HG03045 (cell line): Measurements from ENCODE around the gene LLCFC1.

Source experiments
- ATAC-seq: cut with Tn5 transposase; IDR thresholded peaks from one replicate; pipeline ENCODE4 v1.9.1; 2021; ENCODE audit warnings: mild to moderate bottlenecking, moderate library complexity; ENCODE audit not compliant: unreplicated experiment

Gene LLCFC1

DNA sequence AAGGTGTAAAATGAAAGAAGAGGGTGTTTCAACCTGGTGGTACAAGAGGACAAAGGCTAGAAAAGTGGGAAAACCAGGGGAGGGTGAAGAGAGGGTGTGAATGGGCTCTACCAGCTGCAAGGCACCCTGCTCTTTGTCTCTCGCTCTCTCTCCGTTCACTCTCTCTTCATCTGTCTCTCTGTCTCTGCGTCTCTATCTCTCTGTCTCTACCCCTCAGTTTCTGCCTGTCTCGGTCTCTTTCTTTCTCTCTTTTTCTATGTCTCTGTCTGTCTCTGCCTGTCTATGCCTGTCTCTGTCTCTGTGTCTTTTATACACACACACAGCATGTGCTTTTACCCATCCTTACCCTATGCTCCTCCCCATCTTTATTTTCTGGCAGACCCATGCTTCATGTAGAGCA, 673 bp upstream of the LLCFC1 start:
- no peak for ATAC-seq

DNA sequence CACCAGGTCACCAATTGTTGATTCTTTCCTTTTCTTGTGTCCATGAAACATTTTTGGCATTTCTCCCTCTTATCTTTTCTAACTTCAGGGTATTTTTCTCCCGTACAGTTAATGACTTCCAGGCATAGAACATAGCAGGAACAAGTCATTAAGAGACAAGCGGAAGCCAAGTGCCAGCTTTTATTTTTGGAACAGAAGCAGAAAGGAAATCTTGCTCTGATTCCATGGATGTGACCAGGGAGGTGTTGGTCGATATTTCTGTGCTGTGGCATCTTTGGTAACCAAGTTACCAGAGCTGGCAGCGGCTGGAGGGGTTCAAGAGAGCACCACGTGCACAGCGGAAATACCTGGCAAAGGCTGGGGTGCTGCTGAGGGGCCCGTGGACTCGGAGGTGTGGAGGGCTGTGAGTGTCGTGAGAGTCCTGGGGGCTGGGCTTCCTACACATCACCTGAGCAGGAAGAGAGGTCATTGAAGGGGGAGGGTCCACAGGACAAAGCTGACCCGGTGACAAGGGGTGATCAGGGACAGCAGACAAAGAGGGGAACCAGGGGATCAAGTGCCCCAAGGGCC, 1.8 kb downstream of the LLCFC1 start:
- ATAC-seq, result no peak

DNA sequence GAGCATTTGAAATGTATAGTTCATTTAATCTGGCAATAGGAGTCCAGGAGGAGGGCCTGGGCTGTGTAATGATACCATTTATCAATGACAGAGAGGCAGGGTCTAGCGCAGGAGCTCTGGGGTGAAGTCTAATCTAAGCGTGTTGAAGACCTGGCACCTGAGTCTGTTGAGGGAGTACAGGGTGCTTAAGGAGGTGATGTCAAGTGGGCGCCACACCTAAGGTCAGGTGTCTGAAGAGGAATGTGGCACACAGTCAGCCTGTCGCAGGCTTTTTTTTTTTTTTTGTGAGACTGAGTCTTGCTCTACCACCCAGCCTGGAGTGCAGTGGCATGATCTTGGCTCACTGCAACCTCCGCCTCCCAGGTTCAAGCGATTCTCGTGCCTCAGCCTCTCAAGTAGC, 2.3 kb downstream of the LLCFC1 start:
- no peak for ATAC-seq

DNA sequence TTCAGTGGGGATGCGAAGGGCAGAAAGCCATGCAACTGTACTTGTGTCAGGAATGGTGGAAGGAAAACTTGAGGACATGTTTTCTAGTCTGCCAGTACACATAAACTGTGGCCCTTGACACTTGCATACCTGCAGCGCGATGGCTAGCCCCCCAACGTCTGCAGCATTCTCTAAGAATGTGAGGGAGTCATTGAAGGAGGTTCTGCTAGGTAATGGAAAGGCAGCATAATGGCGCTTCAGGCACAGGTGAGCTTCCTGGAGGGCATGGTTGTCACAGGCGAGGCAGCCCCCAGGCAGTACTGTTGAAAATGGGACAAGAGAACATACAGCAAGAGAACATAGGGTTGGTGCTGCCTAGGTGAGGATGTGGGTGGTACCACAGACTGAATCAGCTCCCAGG, 3.5 kb downstream of the LLCFC1 start:
- ATAC-seq, result no peak

DNA sequence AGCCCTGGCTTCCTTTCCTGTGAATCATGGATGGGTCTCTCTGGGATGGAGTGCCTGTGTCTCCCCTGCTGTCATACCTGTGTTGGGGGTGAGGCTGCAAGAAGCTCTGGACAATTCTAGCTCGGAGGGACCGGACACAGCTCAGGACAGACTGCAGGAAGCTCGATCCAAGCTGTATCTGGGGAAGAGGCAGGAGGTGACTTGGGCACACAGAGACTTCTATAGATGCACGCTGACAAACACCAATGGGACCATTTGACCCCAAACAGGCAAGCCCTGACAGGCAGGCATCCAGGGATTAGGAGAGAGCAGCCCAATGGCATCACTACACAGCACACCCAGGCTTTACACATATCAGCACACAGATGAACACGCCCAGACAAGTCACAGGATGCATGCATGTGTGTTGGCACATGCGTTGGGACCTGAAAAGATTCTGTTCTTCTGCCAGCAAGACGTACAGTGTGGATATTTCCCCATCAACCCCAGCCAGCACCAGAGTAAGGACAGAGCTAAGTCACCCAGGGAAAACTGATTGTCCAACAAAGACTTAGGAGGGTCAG, 4.5 kb downstream of the LLCFC1 start:
- ATAC-seq, result no peak

DNA sequence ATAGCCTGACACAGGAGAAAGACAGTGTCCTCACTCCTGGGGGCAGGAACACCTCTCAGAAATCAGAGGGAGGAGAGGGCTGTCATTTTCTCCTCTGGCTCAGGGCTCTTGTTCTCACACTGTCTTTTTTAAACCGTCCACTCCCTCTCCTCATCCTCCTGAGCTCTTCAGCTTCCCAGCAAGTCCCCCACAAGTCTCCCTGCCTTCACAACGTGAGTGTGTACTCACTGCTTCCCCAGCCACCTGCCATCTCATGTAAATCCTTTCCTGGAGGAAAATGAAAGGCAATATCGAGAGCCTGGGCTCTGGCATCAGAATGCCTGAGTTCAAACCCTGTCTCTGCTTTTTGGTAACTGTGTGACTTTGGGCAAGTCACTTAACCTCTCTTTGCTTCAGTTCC, 5.7 kb downstream of the LLCFC1 start:
- ATAC-seq, result no peak

DNA sequence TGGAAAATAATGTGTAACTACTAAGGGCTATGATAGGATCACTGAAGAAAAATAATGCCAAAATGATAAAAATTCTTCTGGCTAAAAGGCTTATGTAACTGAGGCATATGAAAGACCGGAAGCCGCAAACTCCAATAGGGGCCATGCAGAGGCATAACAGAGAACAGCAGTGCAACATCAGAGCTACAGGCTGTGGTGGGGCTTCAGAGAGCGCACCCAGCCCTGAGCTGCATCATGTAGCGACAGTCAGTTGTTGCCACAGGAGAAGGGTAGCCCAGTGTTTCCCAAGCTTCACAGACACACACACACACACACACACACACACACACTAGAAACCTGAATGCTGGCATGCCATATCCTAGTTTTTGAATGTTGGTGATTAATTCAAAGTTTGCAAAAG, 9.3 kb downstream of the LLCFC1 start:
- ATAC-seq, result no peak

DNA sequence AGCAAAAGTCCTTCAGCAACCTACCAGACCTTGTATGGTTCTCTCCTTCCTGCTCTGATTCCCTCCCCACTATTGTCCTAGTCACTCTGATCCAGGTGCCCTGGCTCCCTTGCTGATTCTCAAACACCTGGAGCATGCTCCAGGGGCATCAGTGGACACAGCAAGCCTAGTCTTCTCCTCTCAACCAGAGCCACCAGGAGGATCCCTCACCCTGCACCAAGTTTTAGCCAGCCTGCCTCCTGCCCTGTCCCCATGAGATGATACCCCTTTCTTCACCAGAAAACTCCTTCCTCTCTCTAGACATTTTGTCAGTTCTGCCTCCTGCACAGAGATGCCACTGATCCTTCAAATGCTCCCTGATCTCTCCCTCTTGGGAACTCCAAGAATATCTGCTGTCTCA, 11.0 kb downstream of the LLCFC1 start:
- no peak for ATAC-seq

DNA sequence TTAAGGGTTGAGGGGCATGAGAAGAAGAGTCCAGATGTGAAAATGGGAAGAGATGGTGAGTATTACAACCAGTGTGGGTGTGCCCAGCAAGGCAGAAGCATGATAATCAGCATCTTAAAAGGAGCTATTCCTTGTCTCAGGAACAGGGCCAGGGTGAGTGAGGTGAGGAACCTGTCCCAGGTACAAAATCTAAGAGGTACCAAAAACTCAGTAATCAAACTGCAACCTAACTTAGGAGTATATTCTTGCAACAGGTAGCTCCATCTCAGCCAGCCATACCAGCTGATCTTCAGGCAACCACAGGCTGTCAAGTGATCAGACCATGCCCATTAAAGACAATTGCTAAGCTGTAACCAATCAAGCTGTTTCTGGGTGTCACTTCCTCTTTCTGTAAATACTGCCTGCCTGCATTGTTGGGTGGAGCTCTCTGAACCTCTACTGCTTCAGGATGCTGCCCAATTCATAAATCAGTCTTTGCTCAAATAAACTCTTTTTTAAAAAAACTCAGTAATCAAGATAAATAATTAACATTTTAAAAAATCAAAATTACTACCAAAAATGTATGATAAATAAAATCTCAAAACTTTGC, 15.5 kb downstream of the LLCFC1 start:
- ATAC-seq, result no peak

DNA sequence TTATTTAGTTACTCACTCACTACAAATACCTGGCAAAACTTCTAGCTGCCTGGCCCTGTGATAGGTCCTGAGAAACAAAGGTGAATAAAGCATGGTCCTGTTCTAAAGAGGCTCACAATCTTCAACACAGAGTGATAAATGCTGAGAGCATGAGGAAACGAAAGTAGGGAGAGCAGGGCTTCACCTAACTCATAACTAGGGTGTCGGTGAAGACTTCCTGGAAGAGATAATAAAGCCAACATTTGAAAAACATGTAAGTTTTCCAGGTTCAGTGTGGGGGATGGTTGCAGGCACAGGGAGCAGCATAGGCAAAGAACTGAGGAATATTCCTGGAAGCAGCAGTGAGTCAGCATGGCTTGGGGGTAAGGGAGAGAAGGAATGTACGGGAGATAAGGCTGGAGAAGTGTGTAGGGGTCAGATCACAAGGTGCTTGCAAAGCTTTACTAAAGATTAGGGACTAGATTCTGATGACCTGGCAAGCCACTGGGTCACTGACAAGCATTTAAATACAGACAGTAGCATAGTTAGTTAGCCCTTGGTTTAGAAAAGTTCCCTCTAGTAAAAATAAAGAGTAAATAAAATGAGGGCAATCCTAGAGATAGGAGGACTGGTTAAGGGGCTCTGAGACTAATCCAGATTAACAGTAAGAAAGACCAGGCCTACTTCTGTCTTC, 17.8 kb downstream of the LLCFC1 start:
- ATAC-seq, result no peak

DNA sequence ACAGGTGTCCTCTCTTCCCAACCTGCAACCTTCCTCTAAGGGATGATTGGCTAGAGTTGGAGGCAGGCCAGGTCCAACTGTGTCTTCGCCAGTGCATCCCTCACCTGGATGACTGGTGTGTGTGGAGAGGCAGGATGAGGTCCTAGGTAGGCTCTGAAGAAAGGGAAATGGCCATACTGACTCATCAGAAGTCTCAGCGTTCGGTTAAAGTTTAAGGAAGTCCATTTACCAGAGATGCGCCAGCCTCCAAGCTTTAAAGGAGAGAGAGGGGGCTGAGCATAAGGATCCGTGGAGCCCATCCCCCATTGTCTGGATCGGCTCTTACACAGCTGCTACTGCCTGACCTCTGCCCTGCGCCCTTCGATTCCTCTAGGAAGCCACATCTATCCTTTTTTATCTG, 18.4 kb downstream of the LLCFC1 start:
- no peak for ATAC-seq

DNA sequence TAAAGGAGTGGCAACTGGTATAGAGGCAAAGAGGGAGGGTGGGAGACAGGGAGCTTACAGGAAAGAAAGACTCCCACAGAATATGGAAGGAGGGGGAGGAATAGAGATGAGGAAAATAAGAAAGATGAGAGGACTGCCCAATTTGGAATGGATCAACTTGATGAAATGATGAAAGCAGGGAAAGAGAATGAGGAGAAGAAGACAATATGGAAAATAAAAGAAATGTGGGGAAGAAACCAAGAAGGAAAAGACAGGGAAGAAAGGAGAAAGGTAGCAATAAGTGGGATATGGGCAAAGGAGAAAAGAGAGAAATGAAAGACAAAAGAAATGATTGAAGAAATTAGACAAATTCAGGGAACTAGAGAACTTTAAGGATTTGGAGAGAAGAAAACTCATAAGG, 19.9 kb downstream of the LLCFC1 start:
- no peak for ATAC-seq

DNA sequence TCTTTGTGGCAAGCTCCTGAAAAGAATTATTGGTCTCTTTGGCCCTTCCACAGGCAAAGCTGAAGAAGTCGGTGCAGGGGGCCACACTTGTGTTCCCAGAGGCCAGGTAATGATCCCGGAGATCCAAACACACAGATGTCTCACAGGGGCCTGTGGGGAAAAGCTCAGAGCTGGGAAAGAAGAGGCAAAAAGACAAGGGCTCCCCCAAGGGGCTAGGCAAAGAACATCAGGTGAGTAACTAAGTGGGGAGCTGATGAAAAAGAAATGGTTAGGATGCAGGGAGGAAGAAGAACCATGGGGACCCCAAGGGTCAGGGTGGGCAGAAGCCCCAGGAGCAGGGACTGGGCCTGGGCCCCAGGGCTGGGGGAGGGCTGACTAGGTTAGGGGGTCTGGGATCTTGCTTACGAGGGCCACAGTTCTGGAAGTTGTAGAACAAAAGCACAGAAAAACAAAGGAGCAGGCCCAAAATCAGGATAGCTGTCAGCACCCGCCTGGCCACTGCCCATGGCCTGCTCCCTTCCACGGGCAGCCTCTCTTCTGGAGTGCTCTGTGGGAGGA, 21.8 kb downstream of the LLCFC1 start:
- ATAC-seq, result no peak

DNA sequence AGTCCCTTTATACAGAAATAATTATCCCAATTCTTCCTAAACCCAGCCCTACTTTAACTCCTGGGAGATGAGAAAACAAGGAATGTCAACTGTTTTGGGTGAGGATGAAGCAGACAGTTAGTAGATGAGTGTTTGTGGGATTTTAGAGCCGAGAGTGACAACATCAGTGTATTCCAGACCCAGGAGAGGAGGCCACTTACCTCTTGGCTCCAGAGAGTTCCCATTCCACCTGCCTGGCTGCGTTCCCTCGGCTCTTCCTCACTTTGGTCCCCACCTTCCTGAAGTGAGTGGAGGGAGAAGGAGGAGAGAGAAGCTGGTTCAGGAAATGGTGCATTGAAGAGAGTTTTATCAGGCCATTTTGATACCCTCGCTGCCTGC, 22.3 kb downstream of the LLCFC1 start:
- ATAC-seq, result no peak

DNA sequence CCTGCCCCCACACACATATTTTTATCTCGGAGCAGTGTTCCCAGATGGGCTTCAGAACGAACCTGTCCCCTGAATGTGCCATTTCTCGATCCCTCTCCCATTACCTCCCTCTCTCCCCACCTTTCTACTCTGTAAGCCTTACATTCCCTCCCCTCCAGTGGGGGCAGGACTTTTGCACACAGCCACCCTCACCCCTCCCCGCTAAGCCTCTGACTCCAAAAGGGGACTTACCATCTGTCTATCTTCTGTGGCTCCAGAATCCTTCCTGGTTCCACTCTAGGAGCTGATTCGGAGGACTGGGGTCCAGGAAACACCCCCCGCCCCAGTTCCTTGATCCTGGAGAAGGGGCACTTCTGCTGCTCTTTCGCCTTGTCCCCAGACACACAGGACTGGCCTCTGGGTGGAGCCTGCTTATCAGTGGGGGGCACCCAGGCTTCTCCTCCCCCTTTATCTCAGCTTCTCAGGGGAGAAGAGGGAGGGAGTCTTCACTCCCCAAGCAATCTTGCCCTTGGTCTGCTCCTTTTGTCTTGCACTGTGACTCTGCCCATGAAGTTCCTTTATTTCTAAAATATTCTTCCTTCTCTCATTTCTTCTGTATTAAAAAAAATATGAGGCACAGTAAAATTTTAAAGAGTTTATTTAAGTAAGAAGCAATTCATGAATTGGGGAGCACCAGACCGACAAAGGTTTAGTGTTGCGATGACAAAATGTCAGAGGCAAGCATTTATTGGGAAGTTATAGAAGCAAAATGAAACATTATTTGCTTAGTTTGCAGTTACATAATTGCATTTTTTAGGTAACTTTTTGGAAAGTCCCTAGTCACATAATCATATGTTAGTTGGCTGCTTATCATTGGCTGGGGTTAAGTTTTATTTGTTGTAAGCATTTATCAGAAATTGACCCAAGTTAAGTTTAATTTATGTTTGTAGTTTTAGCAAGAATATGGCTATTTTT, 23.0 kb downstream of the LLCFC1 start, which contains the start of gene KEL:
Gene KEL, minus strand, starts transcription at position 391 of the 954 bp plus-strand sequence. Its CDS starts 157 bp downstream, at position 234.
- ATAC-seq, result no peak

DNA sequence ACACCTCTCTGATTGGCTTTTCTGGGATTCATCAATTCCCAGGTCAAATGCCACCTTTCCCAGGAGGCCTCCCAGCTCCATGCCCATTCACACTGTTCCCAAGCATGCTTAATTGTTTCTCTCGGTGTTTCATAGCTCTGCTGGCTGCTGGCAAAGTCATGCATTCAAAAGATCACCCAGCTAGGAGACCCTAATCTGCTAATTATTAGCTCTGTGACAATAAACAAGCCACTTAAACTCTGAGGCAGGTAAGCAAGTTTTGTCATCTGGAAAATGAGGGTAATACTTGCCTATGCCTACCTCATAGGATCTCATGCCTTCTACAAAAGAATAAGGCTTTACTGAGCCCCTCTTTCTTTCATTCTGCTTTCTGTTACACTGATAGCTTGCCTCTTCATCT, 23.7 kb downstream of the LLCFC1 start:
- ATAC-seq, result no peak

DNA sequence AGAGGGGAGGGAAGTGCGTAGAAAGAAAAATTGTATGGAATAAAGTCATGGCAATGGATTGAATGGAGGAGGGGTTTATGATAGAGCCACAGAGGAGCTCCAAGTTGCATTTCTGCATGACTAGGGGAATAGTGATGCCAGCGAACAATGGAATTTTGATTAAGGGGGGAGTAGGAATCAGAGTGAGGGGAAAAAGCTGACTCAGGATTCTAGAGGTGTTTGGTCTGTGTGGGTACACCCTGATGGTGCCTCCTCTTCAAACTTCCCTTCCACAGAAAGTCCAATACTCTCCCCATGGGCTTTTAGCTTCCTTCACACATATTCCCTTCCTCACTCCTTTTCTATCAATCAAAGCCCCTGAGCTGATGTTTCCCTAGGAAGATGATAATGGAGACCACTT, 24.7 kb downstream of the LLCFC1 start:
- no peak for ATAC-seq

DNA sequence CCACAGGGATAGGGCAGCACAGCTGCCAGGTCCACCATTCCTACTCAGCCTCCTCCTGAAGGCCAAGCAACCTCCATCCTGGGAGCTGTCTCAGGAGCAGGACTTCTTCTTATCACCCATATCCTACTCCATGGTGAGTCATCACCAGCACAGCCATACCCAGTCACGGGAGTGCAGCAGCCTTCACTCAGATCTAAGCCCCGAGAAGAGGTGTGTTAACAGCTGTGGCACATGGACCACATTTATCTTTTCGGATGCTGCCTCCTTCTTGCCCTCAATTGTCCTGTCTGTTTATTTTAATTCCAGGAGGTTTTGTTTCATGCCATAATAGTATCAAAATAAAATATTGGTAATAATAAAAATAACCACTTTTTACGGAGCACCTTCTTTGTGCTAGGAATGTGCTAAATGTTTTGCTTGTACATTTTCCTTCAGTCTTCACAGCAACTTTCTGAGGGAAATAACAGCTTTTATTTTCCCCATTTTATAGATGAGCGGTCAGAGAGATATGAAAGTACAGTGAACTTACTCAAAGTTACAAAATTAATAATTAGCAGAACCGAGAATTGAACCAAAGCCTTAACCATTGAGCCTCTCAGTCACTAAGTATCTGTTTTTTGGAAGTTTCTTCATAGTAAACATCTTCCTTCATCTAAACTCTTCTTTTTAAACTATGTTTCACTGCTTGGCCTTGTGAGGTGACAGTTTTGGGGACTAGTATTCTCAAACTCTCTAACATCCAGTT, 25.4 kb downstream of the LLCFC1 start:
- no peak for ATAC-seq

DNA sequence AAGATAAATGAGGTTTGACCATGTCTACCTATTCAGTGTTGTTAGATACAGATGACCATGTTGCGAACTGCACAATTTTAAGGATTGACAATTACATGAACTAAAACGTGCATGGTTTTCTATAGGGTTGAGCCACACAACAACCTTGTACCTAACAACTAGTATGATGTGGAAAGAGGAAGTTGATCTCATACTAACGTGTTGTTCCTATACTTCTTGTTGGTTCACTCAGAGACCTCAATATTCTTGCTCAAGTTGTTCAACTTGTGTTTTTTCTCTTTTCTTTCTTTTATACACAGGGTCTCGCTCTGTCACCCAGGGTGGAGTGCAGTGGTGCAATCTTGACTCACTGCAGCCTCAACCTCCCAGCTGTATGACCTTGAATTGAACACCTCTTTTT, 28.9 kb downstream of the LLCFC1 start:
- ATAC-seq, result no peak

DNA sequence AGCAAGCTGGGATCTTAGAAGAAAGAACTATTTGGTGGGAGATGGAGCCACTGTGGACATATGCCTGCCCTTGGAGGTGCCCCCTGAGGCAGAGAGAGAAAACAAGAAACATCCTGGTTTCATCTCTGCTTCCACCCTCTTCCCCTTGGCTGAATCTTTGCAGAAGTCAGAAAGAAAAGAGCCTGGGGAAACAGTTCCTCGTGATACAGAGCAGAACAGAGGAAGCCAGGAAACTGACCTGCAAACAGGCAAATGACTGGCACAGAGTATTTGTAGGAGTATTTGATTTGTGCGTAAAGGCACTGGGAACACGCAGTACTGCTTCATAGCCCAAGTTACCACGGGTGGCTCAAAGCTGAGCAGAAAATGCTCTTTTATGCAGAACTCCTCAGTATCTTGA, 29.9 kb downstream of the LLCFC1 start:
- no peak for ATAC-seq
